ENCODE results near the gene FGG.

FGG gene

GRCh38 chr4:154585369-154586018 lies 27.0 kb downstream of the FGG start:
- H3K4me3 ChIP-seq (replicated peaks; ENCODE audit: low read depth, low read length) = no peak overlapping the region
- TF ChIP-seq, protein P1, sequence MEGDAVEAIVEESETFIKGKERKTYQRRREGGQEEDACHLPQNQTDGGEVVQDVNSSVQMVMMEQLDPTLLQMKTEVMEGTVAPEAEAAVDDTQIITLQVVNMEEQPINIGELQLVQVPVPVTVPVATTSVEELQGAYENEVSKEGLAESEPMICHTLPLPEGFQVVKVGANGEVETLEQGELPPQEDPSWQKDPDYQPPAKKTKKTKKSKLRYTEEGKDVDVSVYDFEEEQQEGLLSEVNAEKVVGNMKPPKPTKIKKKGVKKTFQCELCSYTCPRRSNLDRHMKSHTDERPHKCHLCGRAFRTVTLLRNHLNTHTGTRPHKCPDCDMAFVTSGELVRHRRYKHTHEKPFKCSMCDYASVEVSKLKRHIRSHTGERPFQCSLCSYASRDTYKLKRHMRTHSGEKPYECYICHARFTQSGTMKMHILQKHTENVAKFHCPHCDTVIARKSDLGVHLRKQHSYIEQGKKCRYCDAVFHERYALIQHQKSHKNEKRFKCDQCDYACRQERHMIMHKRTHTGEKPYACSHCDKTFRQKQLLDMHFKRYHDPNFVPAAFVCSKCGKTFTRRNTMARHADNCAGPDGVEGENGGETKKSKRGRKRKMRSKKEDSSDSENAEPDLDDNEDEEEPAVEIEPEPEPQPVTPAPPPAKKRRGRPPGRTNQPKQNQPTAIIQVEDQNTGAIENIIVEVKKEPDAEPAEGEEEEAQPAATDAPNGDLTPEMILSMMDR (IDR thresholded peaks at IDR 0.05; ENCODE audit: low read length, missing control alignments) = no peak
- no peak for DNase-seq (ENCODE audit: low read depth)

DNA sequence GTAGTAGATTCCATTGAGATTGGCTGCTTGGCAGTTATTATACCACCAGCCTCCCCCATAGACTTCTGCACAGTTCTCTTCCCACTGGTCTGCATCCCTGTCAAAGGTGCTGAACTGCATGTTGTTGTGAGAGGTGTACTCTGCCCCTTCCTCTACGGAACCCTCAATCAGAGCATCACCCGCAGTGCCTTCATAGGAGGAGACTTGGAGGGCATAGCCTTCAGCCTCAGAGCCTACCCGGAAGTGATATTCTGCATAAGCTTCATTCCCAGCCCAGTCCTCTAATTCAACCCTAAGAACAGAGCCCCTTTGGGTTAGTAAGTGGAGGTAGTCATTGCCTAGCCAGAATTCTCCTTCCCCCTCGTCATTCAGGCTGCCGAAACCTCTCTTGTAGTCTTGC lies 28.2 kb downstream of the FGG start:
- TF ChIP-seq, protein P1 (IDR thresholded peaks at IDR 0.05; ENCODE audit: low read length, missing control alignments) = no peak
- no peak overlapping the region for H3K4me3 ChIP-seq (replicated peaks; ENCODE audit: low read depth, low read length)

DNA sequence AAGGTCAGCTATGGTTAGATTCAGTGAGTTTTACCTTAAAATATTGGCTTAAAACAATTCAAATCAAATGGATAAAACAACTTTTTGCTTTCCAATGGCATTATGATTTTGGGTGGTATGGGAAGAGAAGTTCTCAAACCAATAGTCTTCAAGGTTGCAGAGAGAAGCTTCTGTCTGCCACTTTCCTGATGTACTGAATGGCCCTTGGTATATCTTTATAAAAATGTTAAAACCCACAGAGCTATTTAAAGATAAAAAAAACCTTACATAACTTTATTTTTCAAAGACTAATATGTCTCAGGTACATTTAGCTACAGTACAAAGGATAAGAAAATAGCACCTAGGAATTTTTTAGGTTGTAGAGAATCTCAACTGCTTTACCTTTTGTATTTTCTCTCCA lies 28.8 kb downstream of the FGG start:
- TF ChIP-seq, protein P1 (IDR thresholded peaks at IDR 0.05; ENCODE audit: low read length, missing control alignments) = no peak
- no peak for DNase-seq (ENCODE audit: low read depth)
- H3K4me3 ChIP-seq (replicated peaks; ENCODE audit: low read depth, low read length) = no peak overlapping the region

More for the DNA sequence above, 28.2 kb downstream of the FGG start:
- DNase-seq (ENCODE audit: low read depth) = no peak

GRCh38 chr4:154583230-154583629 lies 29.2 kb downstream of the FGG start:
- DNase-seq (ENCODE audit: low read depth) = no peak
- TF ChIP-seq, protein P1 (IDR thresholded peaks at IDR 0.05; ENCODE audit: low read length, missing control alignments) = no peak
- H3K4me3 ChIP-seq (replicated peaks; ENCODE audit: low read depth, low read length) = no peak overlapping the region

- TF ChIP-seq, protein P1 (IDR thresholded peaks at IDR 0.05; ENCODE audit: low read length, missing control alignments) = no peak
- DNase-seq (ENCODE audit: low read depth) = no peak
- H3K4me3 ChIP-seq (replicated peaks; ENCODE audit: low read depth, low read length) = no peak overlapping the region
Observed at GRCh38 chr4:154582723-154583122, 29.7 kb downstream of the FGG start.

DNA sequence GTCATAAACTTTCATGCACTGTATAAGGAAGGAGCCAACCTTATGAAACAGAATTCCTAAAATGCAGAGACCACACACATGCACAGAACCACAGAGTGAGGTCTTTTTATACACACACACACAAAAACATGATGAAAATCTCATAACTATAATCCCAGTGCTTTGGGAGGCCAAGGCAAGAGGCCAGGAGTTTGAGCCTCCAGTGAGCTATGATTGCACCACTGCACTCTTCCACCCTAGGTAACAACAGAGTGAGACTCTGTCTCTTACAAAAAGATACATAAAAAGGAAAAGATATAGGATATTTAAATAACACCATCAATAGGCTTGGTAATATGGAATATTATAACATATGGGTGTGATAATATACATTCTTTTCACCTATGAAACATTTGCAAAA lies 32.5 kb downstream of the FGG start:
- TF ChIP-seq, protein P1 (IDR thresholded peaks at IDR 0.05; ENCODE audit: low read length, missing control alignments) = no peak
- no peak overlapping the region for H3K4me3 ChIP-seq (replicated peaks; ENCODE audit: low read depth, low read length)
- DNase-seq (ENCODE audit: low read depth) = no peak

DNA sequence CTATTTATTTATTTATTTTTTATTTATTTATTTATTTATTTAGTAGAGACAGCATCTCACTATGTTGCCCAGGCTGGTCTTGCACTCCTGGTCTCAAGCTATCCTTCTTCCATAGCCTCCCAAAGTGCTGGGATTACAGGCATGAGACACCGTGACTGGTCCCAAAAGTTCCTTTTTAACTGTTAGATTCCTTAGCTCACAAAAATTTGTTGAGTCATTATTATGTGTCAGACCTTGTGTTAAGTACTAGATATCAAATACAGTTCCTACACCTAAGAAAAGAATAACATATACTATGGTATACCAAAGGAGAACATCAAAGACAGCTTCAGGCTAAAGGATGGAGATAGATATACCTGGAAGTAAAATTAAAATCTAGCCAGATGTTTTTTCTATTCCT lies 33.5 kb downstream of the FGG start:
- DNase-seq (ENCODE audit: low read depth) = peak; percentile 5
- H3K4me3 ChIP-seq (replicated peaks; ENCODE audit: low read depth, low read length) = no peak overlapping the region
- TF ChIP-seq, protein P1 (IDR thresholded peaks at IDR 0.05; ENCODE audit: low read length, missing control alignments) = no peak

Data from fibroblast of pulmonary artery (primary cell).